Retinal pigment epithelial cell (primary cell): Measurements from ENCODE around the gene BCL2.
"Not testable (repeated sequence)": the region's sequence is repeated elsewhere in the genome, so short reads cannot be mapped to it uniquely, and the experiment has no call there.

ENCODE experiments used
- DNase-seq: peaks from one replicate; pipeline ENCODE4 v3.0.0-alpha.2; 2010; ENCODE audit warnings: low read depth
- H3K4me3 ChIP-seq: 2 replicates; pipeline ENCODE4 v1.5.1; 2011; ENCODE audit warnings: mild to moderate bottlenecking, low read length, control low read depth, moderate library complexity
- CTCF ChIP-seq: conservative IDR thresholded peaks from 2 replicates; pipeline ENCODE4 v1.5.1; 2011; ENCODE audit warnings: low read depth, low read length, control low read depth, inconsistent platforms

The BCL2 gene

GRCh38 chr18:63207143-63207790 is 112.3 kb downstream of the BCL2 start:
- no peak for DNase-seq
- no peak for TF ChIP-seq CTCF
- H3K4me3 ChIP-seq = no peak overlapping the region

GRCh38 chr18:63206433-63207142 is 113.0 kb downstream of the BCL2 start:
- no peak overlapping the region for H3K4me3 ChIP-seq
- no peak for DNase-seq
- no peak for TF ChIP-seq CTCF

- DNase-seq = no peak
- no peak for TF ChIP-seq CTCF
- H3K4me3 ChIP-seq = no peak overlapping the region
Measured at GRCh38 chr18:63205791-63206252, 113.7 kb downstream of the BCL2 start.

GRCh38 chr18:63203497-63203896 is 116.1 kb downstream of the BCL2 start:
- H3K4me3 ChIP-seq = no peak overlapping the region
- no peak for DNase-seq
- no peak for TF ChIP-seq CTCF

GRCh38 chr18:63202828-63203227 is 116.7 kb downstream of the BCL2 start:
- DNase-seq = no peak
- no peak overlapping the region for H3K4me3 ChIP-seq
- no peak for TF ChIP-seq CTCF

GRCh38 chr18:63201456-63201855 is 118.1 kb downstream of the BCL2 start:
- not testable (repeated sequence) for H3K4me3 ChIP-seq, DNase-seq

GRCh38 chr18:63199743-63200241 is 119.8 kb downstream of the BCL2 start:
- DNase-seq = no peak
- TF ChIP-seq CTCF = no peak
- no peak overlapping the region for H3K4me3 ChIP-seq
